GM19438 (cell line): Measurements from ENCODE around the gene SLC35F3.
"Not testable (repeated sequence)": the region's sequence is repeated elsewhere in the genome, so short reads cannot be mapped to it uniquely, and the experiment has no call there.

Experiments
- ATAC-seq: cut with Tn5 transposase; IDR thresholded peaks from one replicate; pipeline ENCODE4 v1.9.1; 2021; ENCODE audit warnings: low read depth; ENCODE audit not compliant: unreplicated experiment

SLC35F3 gene

GRCh38 chr1:234134878-234135277 is 230.4 kb downstream of the SLC35F3 start:
- no peak for ATAC-seq

GRCh38 chr1:234135501-234135900 is 231.0 kb downstream of the SLC35F3 start:
- no peak for ATAC-seq

- no peak for ATAC-seq
Observed at GRCh38 chr1:234136073-234136472, 231.6 kb downstream of the SLC35F3 start.

- no peak for ATAC-seq
Observed at GRCh38 chr1:234139966-234140365, 235.5 kb downstream of the SLC35F3 start.

- ATAC-seq: no peak
Observed at GRCh38 chr1:234140388-234140787, 235.9 kb downstream of the SLC35F3 start.

- ATAC-seq: no peak
Observed at GRCh38 chr1:234141006-234141405, 236.5 kb downstream of the SLC35F3 start.

- ATAC-seq: no peak
Observed at GRCh38 chr1:234143681-234144080, 239.2 kb downstream of the SLC35F3 start.

GRCh38 chr1:234144901-234145300 is 240.4 kb downstream of the SLC35F3 start:
- no peak for ATAC-seq

- ATAC-seq: no peak
Observed at GRCh38 chr1:234148350-234148749, 243.9 kb downstream of the SLC35F3 start.

- ATAC-seq: no peak
Observed at GRCh38 chr1:234148816-234149215, 244.3 kb downstream of the SLC35F3 start.

GRCh38 chr1:234149217-234149616 is 244.7 kb downstream of the SLC35F3 start:
- ATAC-seq: no peak

GRCh38 chr1:234150892-234151291 is 246.4 kb downstream of the SLC35F3 start:
- ATAC-seq: no peak

- not testable (repeated sequence) for ATAC-seq
Observed at GRCh38 chr1:234152344-234152743, 247.9 kb downstream of the SLC35F3 start.

GRCh38 chr1:234154320-234155251 is 250.1 kb downstream of the SLC35F3 start:
- ATAC-seq: no peak

GRCh38 chr1:234162661-234163060 is 258.2 kb downstream of the SLC35F3 start:
- ATAC-seq: no peak

- ATAC-seq: no peak
Observed at GRCh38 chr1:234163267-234163919, 258.9 kb downstream of the SLC35F3 start.

GRCh38 chr1:234164098-234164709 is 259.7 kb downstream of the SLC35F3 start:
- ATAC-seq: no peak

- no peak for ATAC-seq
Observed at GRCh38 chr1:234168061-234168724, 263.7 kb downstream of the SLC35F3 start.

GRCh38 chr1:234169161-234169849 is 264.8 kb downstream of the SLC35F3 start:
- ATAC-seq: no peak

GRCh38 chr1:234170067-234170466 is 265.6 kb downstream of the SLC35F3 start:
- ATAC-seq: no peak
